Stimulated activated CD8-positive, alpha-beta memory T cell treated with anti-CD3 and anti-CD28 coated beads, Interleukin-2, amount 100 ng/mL, for 48 hours (primary cell): Measurements from ENCODE around the gene STPG3.
A peak's percentile ranks its signal among the peaks of the same experiment; 100 is the strongest.

Experiments
- DNase-seq, 2 donors: peaks; one replicate each; pipeline ENCODE4 v3.0.0-alpha.2; 2020; ENCODE audit warnings: low read depth in 2 of 2

Gene STPG3

DNA sequence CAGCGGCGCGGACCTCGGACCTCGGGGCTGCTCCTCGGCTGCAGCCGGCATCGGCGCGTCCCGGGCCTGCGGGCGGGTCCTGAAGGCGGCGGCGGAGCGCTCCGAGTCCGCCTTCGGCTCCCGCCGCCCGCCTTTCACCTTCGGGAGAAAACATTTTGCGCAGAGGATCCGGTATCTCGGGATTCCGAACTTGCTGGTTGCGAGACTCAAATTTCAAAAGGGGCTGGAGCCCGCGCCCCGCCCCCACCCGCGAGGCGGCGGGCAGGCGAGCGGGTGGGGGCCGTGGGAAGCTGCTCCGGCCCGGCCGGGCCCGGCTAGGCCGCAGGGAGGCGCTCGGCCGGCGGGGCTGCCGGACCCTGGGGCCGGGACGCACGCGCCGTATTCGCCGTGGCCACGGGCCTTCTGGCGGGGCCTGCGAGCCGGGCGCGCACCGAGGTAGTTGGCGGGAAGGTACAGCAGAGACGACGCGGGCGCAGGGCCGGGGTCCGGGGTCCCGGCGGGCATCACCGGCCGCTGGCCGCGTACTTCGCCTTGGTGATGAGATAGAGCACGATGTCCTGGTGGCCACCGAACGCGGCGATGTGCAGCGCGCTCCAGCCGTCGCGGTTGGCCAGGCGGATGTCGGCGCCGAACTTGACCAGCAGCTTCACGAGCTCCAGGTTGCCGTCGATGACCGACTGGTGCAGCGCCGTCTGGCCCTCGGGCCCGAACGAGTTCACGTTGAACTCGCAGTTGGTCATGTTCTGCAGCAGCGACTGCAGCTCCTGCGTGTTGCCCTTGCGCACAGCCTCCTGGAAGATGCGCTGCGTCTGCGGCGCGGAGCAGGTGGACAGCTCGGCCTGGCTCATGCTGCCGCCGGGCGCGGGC is 50.2 kb downstream of the STPG3 start:
- no peak for DNase-seq

DNA sequence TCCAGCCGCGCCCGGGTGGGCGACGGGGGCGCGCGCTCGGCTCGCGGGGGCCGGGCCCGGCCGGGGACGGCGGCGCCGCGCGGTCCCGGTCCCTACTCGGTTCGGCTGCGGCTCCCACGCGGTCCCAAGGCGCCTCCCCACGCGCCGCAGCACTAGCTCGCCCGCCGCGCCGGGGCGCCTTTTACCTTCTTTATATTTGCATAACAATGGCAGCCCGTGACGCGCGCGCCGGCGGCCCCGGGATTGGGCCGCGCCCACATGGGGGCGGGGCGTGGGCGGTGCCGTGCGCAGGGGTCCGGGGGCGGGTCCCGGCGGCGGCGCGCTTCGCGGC is 51.0 kb downstream of the STPG3 start, which contains the start of gene NRARP:
TSS of gene NRARP (minus strand) at position 154 of the 331 bp plus-strand sequence. CDS start 343 bp downstream, outside the sequence.
- DNase-seq, result peak; percentile 88 to 90

DNA sequence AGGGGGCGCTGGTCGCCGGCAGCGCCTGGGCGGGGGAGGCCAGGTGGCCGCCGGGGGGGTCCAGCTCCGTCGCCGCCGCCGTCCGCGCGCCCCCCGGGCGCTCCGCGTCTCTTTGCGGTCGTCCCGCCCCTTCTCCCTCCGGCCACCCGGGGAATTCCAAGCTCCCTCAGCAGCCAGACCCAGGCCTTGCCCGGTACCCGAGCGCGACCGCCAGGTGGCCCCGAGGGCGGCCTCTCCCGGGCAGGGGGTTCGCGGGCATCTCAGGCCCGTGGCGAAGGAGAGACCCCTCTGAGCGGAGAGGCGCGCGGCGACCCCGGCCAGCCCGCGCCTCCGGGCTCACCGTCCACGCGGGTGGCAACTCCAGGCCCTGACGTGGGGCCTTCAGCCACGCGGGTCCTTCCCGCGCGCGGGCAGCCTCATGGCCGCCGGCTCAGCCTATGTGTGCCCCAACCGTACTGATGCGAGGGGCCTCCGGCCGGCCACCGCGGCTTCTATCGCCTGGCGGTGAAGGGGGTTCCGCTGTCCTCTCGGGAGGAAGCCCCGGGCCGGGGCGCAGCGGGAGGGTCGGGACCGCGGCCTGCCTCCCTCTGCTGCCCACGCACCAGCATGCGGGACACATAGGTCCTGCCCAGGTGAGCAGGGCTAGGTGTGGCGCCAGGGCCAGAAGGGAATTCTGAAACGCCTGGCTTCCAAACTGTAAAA is 51.5 kb downstream of the STPG3 start:
- no peak for DNase-seq
